Fibroblast of the conjunctiva (primary cell): Measurements from ENCODE around the gene SORCS2.

ENCODE experiments used
- DNase-seq: peaks from one replicate; pipeline ENCODE4 v3.0.0-alpha.2; 2010; ENCODE audit warnings: low read depth

The SORCS2 gene

GRCh38 chr4:7477695-7478094 is 285.4 kb downstream of the SORCS2 start:
- no peak for DNase-seq

DNA sequence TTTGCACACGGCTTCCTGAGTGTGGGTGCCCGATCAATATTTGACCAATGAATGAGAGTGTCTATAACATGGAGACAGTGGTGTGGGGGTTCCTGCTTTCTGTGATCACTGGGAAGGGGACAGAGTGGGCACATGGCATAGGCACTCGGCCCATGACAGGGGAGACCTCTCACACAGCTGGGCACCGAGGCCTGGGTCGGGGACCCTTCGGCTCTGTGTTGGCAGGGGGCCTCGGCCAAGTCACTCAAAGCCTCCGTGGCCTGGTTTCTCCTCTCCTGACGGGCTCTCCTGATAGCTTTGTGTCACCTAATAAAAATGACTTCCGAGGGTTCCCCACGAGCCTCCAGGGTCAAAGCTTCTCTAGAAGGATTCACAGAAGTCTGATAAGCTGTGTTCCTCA is 286.3 kb downstream of the SORCS2 start:
- DNase-seq = no peak

- no peak for DNase-seq
Measured at GRCh38 chr4:7480423-7480822, 288.1 kb downstream of the SORCS2 start.

- no peak for DNase-seq
Measured at GRCh38 chr4:7481227-7481626, 288.9 kb downstream of the SORCS2 start.

DNA sequence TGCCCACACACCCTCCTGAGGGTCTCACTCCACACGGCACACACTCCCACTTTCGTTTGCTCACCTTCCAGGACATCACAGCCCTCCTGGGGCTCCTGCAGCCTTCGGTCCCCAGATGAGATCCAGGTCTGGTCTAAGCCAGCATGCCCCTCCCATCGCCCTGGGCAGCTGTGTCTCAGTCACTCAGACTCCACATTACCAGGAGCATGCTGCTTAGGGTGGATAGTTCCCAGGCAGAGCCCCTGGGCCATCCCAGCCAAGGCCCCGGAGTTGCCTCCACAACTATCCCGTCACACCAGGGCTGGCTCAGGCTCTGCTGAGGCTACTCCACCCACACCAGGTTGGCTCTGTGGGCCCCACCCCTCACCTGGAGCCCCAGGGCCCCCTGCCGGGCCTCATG is 292.8 kb downstream of the SORCS2 start:
- DNase-seq = no peak

GRCh38 chr4:7486101-7486500 is 293.8 kb downstream of the SORCS2 start:
- DNase-seq = no peak

- no peak for DNase-seq
Measured at GRCh38 chr4:7487502-7487901, 295.2 kb downstream of the SORCS2 start.

DNA sequence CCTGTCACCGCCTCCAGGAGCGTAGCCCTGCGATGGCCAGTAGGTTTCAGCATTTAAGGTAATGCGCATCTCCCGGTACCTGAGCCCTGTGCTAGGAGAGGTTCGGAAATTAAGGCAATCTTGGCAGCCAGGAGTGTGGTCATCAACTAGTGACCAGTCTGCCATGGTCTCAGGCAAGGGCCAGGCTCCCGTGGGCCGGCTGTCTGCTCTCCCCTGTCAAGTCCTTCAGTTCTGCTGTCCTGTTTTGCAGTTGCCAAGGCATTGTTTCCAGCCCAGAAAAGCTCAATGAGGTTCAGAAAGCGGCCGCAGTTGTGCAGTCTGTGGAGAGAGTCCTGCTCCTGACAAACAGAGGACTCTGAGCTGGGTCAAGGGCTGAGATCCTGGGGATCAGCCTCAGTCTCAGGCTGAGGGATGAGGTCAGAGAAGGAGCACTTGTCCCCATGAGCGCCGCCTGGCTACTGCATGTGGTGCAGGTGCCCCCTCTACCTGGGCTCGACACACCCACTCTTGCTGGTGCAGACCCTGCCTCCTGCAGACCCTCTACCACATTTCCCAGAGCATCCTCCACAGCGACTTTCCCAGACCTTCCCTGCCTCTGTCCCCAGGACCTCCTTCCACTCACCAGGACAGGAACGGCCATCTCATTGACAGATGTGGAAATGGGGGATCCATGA is 295.8 kb downstream of the SORCS2 start:
- DNase-seq = no peak

DNA sequence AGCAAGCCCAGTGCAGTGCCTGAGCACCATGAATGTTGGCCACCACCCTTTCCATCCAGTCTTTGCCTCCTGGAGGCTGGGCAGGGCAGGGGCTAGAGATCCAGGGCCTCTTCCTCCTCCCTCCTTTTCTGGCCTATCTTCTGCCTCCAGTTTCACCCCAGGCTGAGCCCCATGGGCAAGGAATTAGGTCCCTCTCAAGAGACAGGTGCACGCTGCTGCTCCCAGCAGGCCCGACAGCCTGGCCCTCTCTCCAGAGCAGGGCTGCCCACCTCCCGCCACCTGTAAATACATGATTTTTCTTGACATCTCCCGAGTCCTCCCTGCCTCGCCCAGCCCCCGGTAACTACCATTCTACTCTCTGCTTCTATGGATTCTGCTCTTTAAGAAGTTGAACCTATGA is 299.6 kb downstream of the SORCS2 start:
- DNase-seq = no peak

GRCh38 chr4:7498446-7499200 is 306.3 kb downstream of the SORCS2 start:
- no peak for DNase-seq

DNA sequence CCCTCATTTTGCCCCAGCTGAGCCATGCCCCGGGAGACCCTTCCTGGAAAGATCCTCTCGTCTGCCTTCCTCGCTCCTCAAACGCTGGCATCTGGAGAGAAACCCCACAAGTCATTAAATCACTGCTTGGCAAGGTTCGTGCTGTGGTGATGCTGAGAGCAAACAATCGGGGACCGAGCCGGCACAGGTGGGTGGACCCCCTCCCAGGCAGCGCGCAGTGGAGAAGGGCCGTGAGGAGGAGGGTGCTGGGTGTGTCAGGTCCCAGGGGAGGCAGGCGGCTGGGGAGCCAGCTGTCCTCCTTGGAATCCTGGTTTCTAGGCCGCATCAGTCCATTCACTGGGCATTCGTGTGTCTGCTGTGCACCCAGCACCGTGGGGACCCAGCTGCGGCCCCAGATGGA is 307.3 kb downstream of the SORCS2 start:
- DNase-seq = no peak

GRCh38 chr4:7500404-7500803 is 308.1 kb downstream of the SORCS2 start:
- no peak for DNase-seq

DNA sequence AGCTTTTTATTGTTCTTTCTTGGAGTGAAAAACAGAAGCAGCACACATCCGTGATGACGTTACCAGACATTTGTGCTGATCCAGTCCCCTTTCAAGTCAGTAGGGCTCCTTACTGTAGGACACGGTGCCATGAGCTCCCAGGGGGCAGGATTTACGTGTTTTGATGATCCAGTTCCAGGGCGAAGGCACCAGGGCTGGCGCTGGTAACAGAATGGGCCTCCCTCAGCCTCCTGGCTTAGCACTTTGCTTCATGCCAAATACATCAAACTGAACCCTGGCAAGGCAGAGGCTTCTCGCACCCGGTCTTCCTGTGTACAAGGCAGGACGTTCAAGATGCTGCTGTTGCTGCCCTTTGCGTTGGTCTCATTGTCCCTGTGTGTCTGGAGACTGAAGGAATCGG is 309.0 kb downstream of the SORCS2 start:
- no peak for DNase-seq

DNA sequence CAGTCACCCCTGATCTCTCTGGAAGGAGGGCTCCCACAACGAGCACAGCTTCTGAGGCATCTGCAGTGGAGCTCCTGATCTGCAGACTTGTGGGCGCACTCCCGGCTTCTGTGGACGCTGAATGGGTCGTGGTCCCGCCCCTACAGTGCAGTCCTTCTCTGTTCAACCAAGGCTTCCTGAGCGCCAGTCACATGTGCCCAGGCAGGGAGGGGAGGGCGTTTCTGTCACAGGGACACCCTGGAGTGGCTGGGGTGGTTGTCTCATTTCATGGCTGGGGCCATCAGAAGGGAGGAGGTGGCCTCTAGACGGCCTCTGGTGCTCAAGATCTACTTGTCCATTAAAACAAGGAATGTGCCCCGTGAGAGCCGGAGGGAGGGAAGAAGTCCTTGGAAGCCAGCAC is 309.5 kb downstream of the SORCS2 start:
- no peak for DNase-seq

DNA sequence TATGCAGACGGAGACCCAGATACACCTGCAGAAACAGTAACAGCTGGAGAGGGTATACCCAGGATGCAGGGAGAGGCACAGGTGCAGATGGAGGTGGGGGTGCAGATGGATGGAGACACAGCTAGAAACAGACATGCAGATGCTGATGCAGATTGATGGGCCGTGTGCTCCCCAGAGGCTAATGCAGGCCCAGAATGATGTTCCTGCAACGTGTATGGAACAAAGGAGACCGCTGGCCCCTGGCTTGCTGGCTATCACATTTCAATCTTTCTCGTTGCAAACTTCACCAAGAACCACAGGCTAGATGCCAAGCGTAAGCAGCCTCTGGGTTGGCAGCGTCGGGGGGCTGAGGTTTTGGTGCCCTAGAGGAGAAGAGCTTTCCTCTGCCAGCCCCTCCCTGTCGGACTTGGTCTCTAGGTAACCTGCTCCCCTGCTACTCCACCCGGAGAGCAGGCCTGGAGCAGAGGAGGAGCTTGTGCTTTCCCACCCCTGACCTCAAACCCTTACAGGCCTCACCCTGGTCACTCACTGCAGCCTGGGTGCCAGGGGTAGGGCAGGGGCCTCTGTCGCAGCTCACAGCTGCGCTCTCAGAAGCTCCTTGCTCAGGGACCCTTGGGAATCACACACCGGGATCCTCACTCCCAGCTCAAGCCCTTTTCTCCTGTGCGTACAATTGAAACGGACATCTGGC is 311.4 kb downstream of the SORCS2 start:
- no peak for DNase-seq

DNA sequence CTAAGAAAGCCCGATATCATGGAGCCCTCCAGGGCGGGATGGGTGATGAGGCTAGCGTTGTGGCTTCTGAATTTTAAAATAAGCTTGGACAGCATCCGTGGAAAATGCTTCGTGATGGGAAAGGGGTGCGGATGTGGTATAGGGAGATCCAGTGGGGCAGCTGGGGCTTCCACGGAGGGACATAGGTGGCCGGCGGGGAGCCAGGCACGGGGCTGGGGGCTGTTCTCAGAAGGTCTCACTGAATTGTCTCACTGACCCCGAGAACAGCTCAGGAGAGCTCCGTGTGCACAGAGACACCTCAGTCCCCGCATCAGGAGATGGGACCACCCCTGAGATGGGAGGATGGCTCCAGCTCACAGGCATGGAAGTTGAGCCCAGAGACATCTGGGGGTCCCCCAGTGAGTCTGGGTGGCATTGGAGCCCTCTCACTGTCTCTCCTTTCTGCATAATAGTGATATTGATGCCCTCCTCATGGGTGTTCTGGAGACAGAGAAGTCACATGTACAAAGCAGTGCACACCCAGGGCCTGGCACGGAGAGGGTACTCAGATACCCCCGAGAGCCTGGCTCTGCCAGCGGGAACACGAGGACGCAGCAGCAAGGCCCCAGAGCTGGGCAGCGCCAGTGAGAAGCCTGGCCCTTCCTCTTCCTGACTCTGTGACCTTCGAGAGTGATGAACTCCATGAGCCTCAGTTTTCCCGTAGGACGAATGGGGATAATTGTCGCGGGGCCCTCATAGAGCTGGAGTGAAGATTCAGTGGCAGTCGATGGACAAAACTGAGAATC is 313.0 kb downstream of the SORCS2 start:
- DNase-seq = no peak

DNA sequence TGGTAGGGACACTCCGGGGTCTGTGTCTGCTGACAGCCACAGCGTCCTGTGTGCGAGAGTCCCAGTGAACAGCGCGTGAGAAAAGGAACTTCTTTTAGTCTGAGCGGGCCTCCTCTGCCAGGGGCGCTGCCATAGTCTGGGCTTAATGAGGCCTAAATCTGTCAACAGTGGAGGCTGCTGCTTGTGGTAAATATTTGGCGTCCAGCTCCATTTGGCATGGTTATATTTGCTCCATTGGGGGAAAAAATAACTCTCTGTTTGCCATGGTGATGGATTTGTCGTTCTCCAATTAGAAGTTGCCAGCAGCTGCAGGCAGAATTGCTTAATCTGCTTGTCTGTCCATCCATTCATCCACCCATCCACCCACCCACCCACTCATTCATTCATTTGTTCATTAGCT is 313.8 kb downstream of the SORCS2 start:
- DNase-seq = no peak

DNA sequence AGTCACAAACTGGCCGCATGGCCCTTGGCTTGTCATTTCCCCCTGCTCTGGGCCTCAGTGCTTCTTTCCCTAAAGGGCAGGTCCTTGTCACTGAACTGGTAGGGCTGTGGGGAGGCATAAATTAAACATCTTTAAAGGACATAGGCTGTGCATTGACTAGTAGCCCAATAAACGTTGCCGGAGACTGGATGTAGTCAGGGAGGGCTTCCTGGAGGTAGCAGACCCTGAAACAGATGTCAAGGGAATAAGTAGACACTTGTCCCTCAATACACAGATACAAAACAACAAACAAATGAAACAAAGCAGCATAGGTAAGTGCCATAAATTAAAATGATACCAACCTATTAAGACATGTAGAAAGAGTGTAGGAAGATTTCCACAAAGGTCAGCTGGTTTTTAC is 314.2 kb downstream of the SORCS2 start:
- DNase-seq = no peak

DNA sequence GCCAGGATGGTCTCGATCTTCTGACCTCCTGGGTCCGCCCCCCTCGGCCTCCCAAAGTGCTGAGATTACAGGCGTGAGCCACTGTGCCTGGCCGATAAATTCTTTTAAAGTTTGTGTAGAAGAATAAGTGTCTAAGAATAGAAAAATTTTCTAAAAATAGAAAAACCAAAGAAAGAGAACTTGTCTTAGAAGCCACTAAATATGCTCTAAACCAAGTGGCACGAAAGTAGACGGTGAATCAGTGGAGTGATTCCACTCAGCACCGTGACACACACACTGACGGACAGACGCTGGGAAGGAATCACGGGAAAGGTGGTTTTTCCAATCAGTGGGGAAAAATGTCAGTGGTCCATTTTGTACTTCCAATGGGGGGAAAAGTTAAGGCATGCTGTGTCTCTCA is 315.0 kb downstream of the SORCS2 start:
- no peak for DNase-seq

- DNase-seq = no peak
Measured at GRCh38 chr4:7510066-7510465, 317.7 kb downstream of the SORCS2 start.

GRCh38 chr4:7510538-7510937 is 318.2 kb downstream of the SORCS2 start:
- DNase-seq = no peak

DNA sequence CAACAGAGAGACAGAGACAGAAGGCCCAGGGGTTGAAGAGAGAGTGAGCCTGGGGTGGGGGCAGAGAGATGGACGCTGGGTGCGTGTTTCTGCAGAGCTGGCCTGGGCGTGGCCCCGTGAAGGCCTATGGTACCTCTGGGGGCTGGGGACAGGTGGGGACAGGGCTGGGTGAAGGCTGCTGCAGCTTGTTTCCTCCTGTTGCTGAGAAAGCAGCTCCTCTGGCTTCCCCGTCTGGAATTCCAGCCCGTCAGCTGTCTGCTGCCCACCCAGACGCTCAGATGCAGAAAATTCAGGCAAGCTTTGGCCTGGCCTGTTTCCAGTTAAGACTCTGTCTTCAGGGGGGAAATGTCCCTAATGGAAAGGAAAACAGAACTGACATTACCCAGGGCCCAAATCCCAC is 319.2 kb downstream of the SORCS2 start:
- no peak for DNase-seq

DNA sequence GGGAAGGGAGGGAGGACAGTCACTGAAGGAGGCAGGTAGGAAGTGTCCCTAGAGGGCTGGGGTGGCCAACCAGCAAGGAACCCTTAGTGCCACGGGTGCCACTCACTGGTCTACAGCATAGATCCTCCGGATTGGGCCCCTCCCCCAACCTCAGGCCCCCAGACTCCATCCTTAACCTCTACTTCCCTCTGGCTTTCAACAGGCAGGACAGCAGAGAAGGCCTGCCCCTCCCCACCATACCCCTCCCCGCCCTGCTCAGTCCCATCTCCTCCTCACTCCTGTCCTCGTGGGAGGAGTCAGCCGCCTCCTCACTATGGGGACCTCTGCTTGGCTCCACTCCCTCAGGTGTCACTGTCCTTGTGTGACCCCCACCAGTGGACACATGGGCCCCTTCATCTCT is 320.1 kb downstream of the SORCS2 start:
- no peak for DNase-seq
